ENCODE measurements around the gene PSMD1. TPM values are rescaled to one million over a fixed set of nuclear protein-coding genes. Genes with fewer than 3 reads are reported as not detected.

The PSMD1 gene
- total and polyA plus RNA-seq, 8 donors: 13.4 to 35.6 (median 25.1) TPM

DNA sequence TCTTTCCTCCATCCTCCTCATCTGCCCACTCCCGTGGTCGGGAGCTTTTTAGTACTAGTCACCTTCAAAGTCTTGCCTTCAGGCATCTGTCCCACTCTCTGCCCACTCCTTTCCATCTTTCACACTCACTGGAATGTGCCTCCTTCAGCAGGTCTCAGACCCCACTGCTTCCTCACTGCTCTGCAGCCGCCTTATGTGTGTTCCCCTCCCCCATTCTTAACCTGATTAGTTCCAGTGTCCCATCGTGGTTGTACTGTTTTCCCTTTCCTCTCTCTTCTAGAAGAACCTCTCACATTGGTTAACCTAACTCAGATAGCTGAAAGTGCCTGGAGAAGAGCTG lies 144.8 kb downstream of the PSMD1 start:
- intact Hi-C loops (cut with DNase I): no loop called here
- H3K27ac ChIP-seq: no peak overlapping the region
- no peak for ATAC-seq
- H3K36me3 ChIP-seq: no peaks in the 10 kb centered on the region
- TF ChIP-seq, protein P1, sequence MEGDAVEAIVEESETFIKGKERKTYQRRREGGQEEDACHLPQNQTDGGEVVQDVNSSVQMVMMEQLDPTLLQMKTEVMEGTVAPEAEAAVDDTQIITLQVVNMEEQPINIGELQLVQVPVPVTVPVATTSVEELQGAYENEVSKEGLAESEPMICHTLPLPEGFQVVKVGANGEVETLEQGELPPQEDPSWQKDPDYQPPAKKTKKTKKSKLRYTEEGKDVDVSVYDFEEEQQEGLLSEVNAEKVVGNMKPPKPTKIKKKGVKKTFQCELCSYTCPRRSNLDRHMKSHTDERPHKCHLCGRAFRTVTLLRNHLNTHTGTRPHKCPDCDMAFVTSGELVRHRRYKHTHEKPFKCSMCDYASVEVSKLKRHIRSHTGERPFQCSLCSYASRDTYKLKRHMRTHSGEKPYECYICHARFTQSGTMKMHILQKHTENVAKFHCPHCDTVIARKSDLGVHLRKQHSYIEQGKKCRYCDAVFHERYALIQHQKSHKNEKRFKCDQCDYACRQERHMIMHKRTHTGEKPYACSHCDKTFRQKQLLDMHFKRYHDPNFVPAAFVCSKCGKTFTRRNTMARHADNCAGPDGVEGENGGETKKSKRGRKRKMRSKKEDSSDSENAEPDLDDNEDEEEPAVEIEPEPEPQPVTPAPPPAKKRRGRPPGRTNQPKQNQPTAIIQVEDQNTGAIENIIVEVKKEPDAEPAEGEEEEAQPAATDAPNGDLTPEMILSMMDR (IDR thresholded peaks at IDR 0.05): no peak
- H3K4me3 ChIP-seq: no peak overlapping the region
- no peaks in the 10 kb centered on the region for H3K27me3 ChIP-seq
- no peaks in the 10 kb centered on the region for H3K9me3 ChIP-seq
- FAIRE-seq: no peak
- DNase-seq: no peak
- WGBS, 2 donors: 82 to 83% methylated on average over 4 of the region's 4 CpGs
- H3K4me1 ChIP-seq: peaks cover 0 to 15% (median 0%) of the 10 kb centered on the region in 3 donors

DNA sequence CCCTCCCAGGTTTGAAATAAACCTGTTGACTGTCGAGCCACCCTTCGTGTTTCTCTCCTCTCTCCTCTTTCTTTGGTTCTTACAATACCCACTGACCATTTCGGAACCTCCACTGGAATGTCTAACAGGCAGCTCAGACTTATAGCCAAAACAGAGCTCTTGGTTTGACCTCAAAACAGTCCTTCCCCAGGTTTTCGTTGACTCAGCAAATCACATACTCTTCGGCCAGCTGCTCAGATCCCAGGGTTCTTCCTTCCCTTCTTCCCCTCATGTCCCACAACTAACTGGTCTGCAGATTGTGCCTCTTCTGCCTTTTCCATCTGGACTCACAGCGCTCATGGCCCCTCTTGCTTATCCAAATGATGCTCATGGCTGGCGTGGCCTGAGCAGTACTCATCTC lies 146.4 kb downstream of the PSMD1 start:
- Histone ChIP-seq H3K27ac (no peak overlapping the region), H3K4me3 (no peak overlapping the region), H3K4me1 (peaks cover 0 to 11% (median 0%) of the 10 kb centered on the region in 3 donors), H3K27me3 (no peaks in the 10 kb centered on the region), H3K9me3 (no peaks in the 10 kb centered on the region), H3K36me3 (no peaks in the 10 kb centered on the region)
- intact Hi-C loops (cut with DNase I): no loop called here
- 85 to 89% methylated on average over 7 of the region's 7 CpGs for WGBS, 2 donors
- DNase-seq (no peak), ATAC-seq (no peak), FAIRE-seq (no peak)
- TF ChIP-seq, protein P1 (IDR thresholded peaks at IDR 0.05): no peak

DNA sequence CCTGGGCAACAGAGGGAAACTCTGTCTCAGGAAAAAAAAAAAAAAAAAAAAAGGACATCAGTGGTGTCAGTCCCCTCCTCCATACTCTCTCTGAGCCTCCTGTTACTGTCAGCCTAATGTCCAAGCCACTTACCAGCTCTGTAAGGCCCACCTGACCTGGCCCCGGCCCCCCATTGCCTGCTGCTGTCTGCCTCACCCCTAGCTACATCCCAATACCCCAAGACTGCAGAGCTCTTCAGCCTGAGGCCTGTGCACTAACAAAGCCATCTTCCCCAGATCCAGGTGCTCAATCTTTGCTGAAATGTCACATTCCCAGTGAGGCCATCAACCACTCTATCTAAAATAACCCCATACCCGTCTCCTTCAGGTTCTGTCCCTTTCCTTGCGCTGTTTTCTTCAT lies 147.5 kb downstream of the PSMD1 start:
- FAIRE-seq: no peak
- H3K9me3 ChIP-seq: no peaks in the 10 kb centered on the region
- WGBS, 2 donors: 91 to 96% methylated on average over 3 of the region's 3 CpGs

DNA sequence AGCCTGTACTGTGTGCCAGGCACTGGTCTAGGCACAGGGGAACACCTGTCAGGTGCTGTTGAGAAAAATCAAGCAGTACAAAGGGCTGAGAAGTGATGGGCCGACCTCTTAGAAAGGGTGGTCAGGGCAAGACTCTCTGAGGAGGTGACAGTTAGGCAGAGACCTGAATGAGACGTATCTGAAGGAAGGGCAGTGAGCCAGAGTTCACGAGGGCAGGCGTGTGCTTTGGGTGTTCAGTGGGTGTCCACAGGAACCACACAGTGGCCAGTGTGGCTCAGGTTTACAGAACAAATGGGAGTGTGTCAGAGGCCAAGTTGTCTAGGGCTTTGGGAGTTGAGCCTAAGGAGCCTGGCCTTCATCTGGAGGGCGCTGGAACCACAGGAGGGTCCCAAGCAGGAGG lies 147.9 kb downstream of the PSMD1 start:
- 91 to 93% methylated on average over 5 of the region's 5 CpGs for WGBS, 2 donors
- Histone ChIP-seq H3K27ac (no peak overlapping the region), H3K4me1 (peaks cover 0 to 5% (median 0%) of the 10 kb centered on the region in 3 donors), H3K27me3 (no peaks in the 10 kb centered on the region), H3K4me3 (no peak overlapping the region), H3K36me3 (peaks cover 0 to 4% (median 0%) of the 10 kb centered on the region in 3 donors), H3K9me3 (no peaks in the 10 kb centered on the region)
- no peak for DNase-seq
- ATAC-seq: no peak
- FAIRE-seq: no peak
- intact Hi-C loops (cut with DNase I): no loop called here
- TF ChIP-seq, protein P1 (IDR thresholded peaks at IDR 0.05): no peak

More for the DNA sequence above, 147.5 kb downstream of the PSMD1 start:
- intact Hi-C loops (cut with DNase I): no loop called here
- TF ChIP-seq, protein P1 (IDR thresholded peaks at IDR 0.05): no peak
- Histone ChIP-seq H3K4me3 (no peak overlapping the region), H3K27me3 (no peaks in the 10 kb centered on the region), H3K36me3 (peaks cover 0 to 4% (median 0%) of the 10 kb centered on the region in 3 donors), H3K4me1 (peaks cover 0 to 9% (median 0%) of the 10 kb centered on the region in 3 donors), H3K27ac (no peak overlapping the region)
- ATAC-seq (no peak), DNase-seq (no peak)

DNA sequence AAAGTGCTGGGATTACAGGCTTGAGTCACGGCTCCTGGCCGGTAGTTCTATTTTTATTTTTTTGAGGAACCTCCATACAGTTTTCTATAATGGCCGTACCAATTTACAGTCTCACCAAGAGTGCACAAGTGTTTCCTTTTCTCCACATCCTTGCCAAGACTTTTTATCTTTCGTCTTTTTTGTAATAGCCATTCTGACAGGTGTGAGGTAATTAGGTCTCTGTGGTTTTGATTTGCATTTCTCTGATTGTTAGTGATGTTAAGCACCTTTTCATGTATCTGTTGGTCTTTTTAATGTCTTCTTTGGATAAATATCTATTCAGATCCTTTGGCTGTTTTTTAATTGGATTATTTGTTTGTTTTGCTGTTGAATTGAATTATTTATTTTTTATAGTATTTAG lies 151.1 kb downstream of the PSMD1 start:
- H3K27ac ChIP-seq: no peak overlapping the region
- H3K36me3 ChIP-seq: peaks cover 0 to 4% (median 0%) of the 10 kb centered on the region in 3 donors
- H3K4me1 ChIP-seq: no peaks in the 10 kb centered on the region
- 82 to 85% methylated on average over 4 of the region's 4 CpGs for WGBS, 2 donors
- TF ChIP-seq, protein P1 (IDR thresholded peaks at IDR 0.05): no peak
- FAIRE-seq (no peak), ATAC-seq (no peak), DNase-seq (no peak)
- H3K9me3 ChIP-seq: no peaks in the 10 kb centered on the region
- intact Hi-C loops (cut with DNase I): no loop called here
- H3K27me3 ChIP-seq: no peaks in the 10 kb centered on the region
- H3K4me3 ChIP-seq: no peak overlapping the region

Measured in pancreas (tissue), 10 donors.